Activated CD8-positive, alpha-beta T cell treated with anti-CD3 and anti-CD28 coated beads, Interleukin-2, amount 10 ng/mL, durations not matched to agents 7 days and 5 days (primary cell): ENCODE measurements around the gene WDR81. TPM values are rescaled to one million over a fixed set of nuclear protein-coding genes. Genes with fewer than 3 reads are reported as not detected.

ENCODE experiments used
- ATAC-seq: fragments of 150-1000 bp; cut with Tn5 transposase; one replicate; pipeline ENCODE4 v1.10.0; 2021; ENCODE audit warnings: moderate library complexity
- CTCF ChIA-PET: fragments of 350-600 bp; sonication (Branson Sonifier 250); formaldehyde crosslinking; loops from one replicate; lab custom pipeline; 2021; ENCODE audit warnings: antibody characterized with exemption; lab: Charles Lee
- POLR2A ChIA-PET: fragments of 350-600 bp; sonication (Branson Sonifier 250); formaldehyde crosslinking; loops from one replicate; lab custom pipeline; 2021; ENCODE audit warnings: antibody characterized with exemption; lab: Charles Lee
- DNase-seq: peaks from one replicate; pipeline ENCODE4 v3.0.0-alpha.2; 2020
- H3K27ac Mint-ChIP-seq: one replicate; pipeline ENCODE4 v1.8.0; 2021; ENCODE audit warnings: mild to moderate bottlenecking, mixed read lengths
- H3K27me3 Mint-ChIP-seq: one replicate; pipeline ENCODE4 v1.8.0; 2021; ENCODE audit warnings: low read depth, mixed read lengths
- H3K36me3 Mint-ChIP-seq: one replicate; pipeline ENCODE4 v1.8.0; 2021; ENCODE audit warnings: low read depth, mixed read lengths
- H3K4me1 Mint-ChIP-seq: one replicate; pipeline ENCODE4 v1.8.0; 2021; ENCODE audit warnings: low read depth, mixed read lengths
- H3K4me3 Mint-ChIP-seq: one replicate; pipeline ENCODE4 v1.8.0; 2021; ENCODE audit warnings: mild to moderate bottlenecking, mixed read lengths
- H3K9me3 Mint-ChIP-seq: one replicate; pipeline ENCODE4 v1.8.0; 2022; ENCODE audit warnings: mixed read lengths; ENCODE audit not compliant: insufficient read depth
- total RNA-seq, 2 experiments: library from RNA; stranded (reverse); gene quantifications; one replicate each; pipeline ENCODE4 v1.2.3, GENCODE V29; 2021

WDR81 gene
- total RNA-seq, 2 experiments from 2014 or later = 29.4 to 30.8 TPM

DNA sequence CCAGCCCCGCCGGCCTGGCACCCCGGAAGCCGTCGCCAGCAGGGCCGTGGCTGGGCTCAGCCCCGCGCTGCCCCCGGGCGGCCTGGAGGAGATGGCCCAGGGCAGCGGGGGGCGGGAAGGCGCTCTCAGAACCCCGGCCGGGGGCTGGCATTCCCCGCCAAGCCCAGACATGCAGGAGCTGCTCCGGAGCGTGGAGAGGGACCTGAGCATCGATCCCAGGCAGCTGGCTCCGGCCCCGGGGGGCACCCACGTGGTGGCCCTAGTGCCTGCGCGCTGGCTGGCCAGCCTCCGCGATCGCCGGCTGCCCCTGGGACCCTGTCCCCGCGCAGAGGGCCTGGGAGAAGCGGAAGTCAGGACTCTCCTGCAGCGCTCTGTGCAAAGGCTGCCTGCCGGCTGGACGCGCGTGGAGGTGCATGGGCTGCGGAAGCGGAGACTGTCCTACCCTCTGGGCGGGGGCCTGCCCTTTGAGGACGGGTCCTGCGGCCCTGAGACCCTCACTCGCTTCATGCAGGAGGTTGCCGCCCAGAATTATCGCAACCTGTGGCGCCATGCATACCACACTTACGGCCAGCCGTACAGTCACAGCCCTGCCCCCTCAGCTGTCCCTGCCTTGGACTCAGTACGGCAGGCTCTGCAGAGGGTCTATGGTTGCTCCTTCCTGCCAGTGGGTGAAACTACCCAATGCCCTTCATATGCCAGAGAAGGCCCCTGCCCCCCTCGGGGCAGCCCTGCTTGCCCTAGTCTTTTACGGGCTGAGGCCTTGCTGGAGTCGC, 551 bp downstream of the WDR81 start:
- Mint-ChIP-seq H3K27ac (peak overlapping the region; percentile 62), H3K36me3 (peaks cover 24% of the 10 kb centered on the region), H3K27me3 (no peaks in the 10 kb centered on the region), H3K9me3 (no peaks in the 10 kb centered on the region), H3K4me1 (peaks cover 49% of the 10 kb centered on the region), H3K4me3 (peak overlapping the region; percentile 77)
- ChIA-PET CTCF (interaction anchor here (0.7 to 7.0 kb wide), 2 partner anchors 9 to 145 kb away, joined by 3 to 44 read pairs; no protein-coding TSS in a partner anchor), POLR2A (interaction anchor here (0.6 to 2.5 kb wide), 6 partner anchors 9 to 145 kb away, joined by 3 to 13 read pairs (median 5); partner anchors contain the start of gene SMYD4)
- no peak for DNase-seq
- peak; percentile 70 for ATAC-seq

DNA sequence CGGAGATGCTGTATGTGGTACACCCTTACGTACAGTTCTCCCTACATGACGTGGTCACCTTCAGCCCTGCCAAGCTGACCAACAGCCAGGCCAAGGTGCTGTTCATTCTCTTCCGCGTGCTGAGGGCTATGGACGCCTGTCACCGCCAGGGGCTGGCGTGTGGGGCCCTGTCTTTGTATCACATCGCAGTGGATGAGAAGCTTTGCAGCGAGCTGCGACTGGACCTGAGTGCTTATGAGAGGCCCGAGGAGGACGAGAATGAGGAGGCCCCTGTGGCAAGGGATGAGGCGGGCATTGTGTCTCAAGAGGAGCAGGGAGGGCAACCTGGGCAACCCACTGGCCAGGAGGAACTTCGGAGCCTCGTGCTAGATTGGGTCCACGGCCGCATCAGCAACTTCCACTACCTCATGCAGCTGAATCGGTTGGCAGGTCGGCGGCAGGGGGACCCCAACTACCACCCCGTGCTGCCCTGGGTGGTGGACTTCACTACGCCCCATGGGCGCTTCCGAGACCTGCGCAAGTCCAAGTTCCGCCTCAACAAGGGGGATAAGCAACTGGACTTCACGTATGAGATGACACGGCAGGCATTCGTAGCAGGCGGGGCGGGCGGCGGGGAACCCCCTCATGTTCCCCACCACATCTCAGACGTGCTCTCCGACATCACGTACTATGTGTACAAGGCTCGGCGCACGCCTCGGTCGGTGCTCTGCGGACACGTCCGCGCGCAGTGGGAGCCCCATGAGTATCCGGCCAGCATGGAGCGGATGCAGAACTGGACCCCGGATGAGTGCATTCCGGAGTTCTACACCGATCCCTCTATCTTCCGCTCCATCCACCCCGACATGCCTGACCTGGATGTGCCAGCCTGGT, 1.4 kb downstream of the WDR81 start:
- no peak for DNase-seq
- Mint-ChIP-seq H3K4me1 (peaks cover 45% of the 10 kb centered on the region), H3K9me3 (no peaks in the 10 kb centered on the region), H3K4me3 (peak overlapping the region; percentile 77), H3K36me3 (peaks cover 24% of the 10 kb centered on the region), H3K27me3 (no peaks in the 10 kb centered on the region), H3K27ac (peak overlapping the region; percentile 62)
- ChIA-PET POLR2A (interaction anchor here (1.8 to 2.5 kb wide), 2 partner anchors 9 kb away, joined by 8 to 13 read pairs; no protein-coding TSS in a partner anchor), CTCF (no interaction called here)
- no peak for ATAC-seq

DNA sequence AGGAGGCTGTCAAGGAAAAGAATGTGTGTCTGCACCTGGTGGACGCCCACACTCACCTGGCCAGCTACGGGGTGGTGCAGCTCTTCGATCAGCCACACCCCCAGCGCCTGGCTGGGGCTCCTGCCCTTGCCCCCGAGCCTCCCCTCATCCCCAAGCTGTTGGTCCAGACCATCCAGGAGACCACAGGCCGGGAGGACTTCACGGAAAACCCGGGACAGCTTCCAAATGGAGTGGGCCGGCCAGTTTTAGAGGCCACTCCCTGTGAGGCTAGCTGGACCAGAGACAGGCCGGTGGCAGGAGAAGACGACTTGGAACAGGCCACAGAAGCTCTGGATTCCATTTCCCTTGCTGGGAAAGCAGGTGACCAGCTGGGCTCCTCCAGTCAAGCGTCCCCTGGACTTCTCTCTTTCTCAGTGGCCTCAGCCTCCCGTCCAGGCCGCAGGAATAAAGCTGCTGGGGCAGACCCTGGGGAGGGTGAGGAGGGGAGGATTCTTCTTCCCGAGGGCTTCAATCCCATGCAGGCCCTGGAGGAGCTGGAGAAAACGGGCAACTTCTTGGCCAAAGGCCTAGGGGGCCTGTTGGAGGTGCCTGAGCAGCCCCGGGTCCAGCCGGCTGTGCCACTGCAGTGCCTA, 2.2 kb downstream of the WDR81 start:
- ChIA-PET CTCF (no interaction called here), POLR2A (interaction anchor here (1.8 kb wide), 1 partner anchor 10 kb away, joined by 8 read pairs; no protein-coding TSS in a partner anchor)
- no peaks in the 10 kb centered on the region for H3K9me3 Mint-ChIP-seq
- H3K36me3 Mint-ChIP-seq = peaks cover 24% of the 10 kb centered on the region
- peaks cover 43% of the 10 kb centered on the region for H3K4me1 Mint-ChIP-seq
- H3K27ac Mint-ChIP-seq = no peak overlapping the region
- no peak overlapping the region for H3K4me3 Mint-ChIP-seq
- no peak for ATAC-seq
- no peaks in the 10 kb centered on the region for H3K27me3 Mint-ChIP-seq
- no peak for DNase-seq

DNA sequence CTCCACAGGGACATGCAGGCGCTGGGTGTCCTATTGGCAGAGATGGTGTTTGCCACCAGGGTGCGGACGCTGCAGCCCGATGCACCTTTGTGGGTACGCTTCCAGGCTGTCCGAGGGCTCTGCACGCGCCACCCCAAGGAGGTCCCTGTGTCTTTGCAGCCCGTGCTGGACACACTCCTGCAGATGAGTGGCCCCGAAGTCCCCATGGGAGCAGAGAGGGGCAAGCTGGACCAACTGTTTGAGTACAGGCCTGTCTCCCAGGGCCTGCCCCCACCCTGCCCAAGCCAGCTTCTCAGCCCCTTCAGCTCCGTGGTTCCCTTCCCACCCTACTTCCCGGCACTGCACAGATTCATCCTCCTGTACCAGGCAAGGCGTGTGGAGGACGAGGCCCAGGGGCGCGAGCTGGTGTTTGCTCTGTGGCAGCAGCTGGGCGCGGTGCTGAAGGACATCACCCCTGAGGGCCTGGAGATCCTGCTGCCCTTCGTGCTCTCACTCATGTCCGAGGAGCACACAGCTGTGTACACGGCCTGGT, 2.8 kb downstream of the WDR81 start:
- CTCF ChIA-PET = no interaction called here
- peaks cover 24% of the 10 kb centered on the region for H3K36me3 Mint-ChIP-seq
- no peak overlapping the region for H3K4me3 Mint-ChIP-seq
- no peaks in the 10 kb centered on the region for H3K27me3 Mint-ChIP-seq
- peaks cover 39% of the 10 kb centered on the region for H3K4me1 Mint-ChIP-seq
- no peak for DNase-seq
- POLR2A ChIA-PET = interaction anchor here (0.8 to 1.8 kb wide), 2 partner anchors 10 to 16 kb away, joined by 3 to 8 read pairs; no protein-coding TSS in a partner anchor
- H3K27ac Mint-ChIP-seq = no peak overlapping the region
- ATAC-seq = no peak
- H3K9me3 Mint-ChIP-seq = no peaks in the 10 kb centered on the region

DNA sequence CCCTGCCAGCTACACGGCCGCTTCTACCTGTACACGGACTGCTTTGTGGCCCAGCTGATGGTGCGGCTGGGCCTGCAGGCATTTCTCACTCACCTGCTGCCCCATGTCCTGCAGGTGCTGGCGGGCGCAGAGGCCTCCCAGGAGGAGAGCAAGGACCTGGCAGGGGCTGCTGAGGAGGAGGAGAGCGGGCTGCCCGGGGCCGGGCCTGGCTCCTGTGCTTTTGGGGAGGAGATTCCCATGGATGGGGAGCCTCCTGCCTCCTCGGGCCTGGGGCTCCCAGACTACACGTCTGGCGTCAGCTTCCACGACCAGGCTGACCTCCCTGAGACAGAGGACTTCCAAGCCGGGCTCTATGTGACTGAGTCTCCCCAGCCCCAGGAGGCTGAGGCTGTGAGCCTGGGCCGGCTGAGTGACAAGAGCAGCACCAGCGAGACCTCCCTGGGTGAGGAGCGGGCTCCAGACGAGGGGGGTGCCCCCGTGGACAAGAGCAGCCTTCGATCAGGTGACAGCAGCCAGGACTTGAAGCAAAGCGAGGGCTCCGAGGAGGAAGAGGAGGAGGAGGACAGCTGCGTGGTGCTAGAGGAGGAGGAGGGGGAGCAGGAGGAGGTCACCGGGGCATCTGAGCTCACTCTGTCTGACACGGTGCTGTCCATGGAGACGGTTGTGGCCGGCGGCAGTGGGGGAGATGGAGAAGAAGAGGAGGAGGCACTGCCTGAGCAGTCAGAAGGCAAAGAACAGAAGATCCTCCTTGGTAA, 3.5 kb downstream of the WDR81 start:
- Mint-ChIP-seq H3K4me1 (peaks cover 32% of the 10 kb centered on the region), H3K9me3 (no peaks in the 10 kb centered on the region), H3K27me3 (no peaks in the 10 kb centered on the region), H3K4me3 (no peak overlapping the region), H3K27ac (no peak overlapping the region), H3K36me3 (peaks cover 25% of the 10 kb centered on the region)
- ChIA-PET CTCF (interaction anchor here (0.7 kb wide), 1 partner anchor 38 kb away, joined by 3 read pairs; no protein-coding TSS in a partner anchor), POLR2A (interaction anchor here (0.8 to 1.8 kb wide), 2 partner anchors 11 to 17 kb away, joined by 3 to 8 read pairs; no protein-coding TSS in a partner anchor)
- DNase-seq (no peak), ATAC-seq (no peak)

DNA sequence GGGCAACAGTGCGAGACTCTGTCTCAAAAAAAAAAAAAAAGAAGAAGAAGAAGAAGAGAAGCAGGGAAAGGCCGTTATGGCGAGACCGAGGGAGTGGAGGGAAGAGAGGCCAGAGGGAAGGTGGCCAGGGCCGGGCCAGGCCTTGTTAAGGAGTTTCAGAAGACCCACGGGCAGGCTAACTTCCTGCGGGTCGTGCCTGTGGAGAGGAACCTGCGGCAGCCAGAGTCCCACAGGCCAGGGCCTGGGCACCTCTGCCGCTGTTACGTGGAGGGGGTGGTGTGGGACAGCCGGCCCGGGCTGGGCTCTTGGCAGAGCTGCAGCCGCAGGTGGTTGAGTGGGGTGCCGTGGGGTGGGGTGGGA, 5.4 kb downstream of the WDR81 start:
- Mint-ChIP-seq H3K9me3 (no peaks in the 10 kb centered on the region), H3K27me3 (no peaks in the 10 kb centered on the region), H3K27ac (no peak overlapping the region), H3K4me1 (peaks cover 23% of the 10 kb centered on the region), H3K36me3 (peaks cover 26% of the 10 kb centered on the region), H3K4me3 (no peak overlapping the region)
- CTCF ChIA-PET = no interaction called here
- ATAC-seq = no peak
- DNase-seq = no peak
- POLR2A ChIA-PET = no interaction called here

DNA sequence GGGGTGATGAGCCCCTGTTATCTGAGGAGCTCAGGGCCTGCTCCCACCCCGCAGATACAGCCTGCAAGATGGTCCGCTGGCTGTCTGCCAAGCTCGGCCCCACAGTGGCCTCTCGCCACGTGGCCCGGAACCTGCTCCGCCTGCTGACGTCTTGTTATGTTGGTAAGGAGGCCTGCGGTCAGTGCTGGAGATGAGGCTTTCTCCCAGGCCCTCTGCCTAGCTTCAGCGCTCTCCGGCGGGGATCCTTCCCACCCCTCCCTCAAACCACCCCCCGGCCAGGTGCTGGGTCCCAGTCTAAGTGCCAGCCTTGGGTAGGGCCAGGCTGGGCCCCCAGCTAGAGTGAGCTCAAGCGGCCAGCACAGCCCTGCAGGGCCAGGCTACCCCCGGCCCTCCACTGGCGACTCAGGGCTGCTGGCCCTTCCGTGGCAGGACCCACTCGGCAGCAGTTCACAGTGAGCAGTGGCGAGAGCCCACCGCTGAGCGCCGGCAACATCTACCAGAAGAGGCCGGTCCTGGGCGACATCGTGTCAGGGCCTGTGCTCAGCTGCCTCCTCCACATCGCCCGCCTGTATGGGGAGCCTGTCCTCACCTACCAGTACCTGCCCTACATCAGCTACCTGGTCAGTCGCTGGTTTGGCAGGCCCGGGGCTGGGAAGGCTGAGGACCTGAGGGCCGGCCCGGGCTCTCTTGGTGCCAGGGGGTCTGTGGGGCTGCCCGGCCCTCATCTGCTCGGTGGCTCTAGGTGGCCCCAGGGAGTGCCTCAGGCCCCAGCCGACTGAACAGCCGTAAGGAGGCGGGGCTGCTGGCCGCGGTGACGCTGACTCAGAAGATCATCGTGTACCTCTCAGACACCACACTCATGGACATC, 6.1 kb downstream of the WDR81 start:
- peaks cover 25% of the 10 kb centered on the region for H3K36me3 Mint-ChIP-seq

DNA sequence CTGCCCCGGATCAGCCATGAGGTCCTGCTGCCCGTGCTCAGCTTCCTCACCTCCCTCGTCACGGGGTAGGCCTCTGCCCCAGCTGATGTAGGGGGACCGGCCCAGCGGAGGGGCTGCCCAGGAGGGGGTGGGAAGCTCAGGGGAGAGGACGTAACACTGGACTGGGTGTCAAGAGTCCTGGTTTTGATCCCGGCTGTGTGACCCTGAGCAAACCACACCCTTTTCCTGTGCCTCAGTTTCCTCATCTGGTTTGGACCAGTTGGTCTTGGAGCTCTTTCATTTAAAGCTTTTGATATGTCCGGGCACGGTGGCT, 6.6 kb downstream of the WDR81 start:
- POLR2A ChIA-PET = interaction anchor here (0.7 kb wide), 1 partner anchor 64 kb away, joined by 5 read pairs; no protein-coding TSS in a partner anchor
- H3K36me3 Mint-ChIP-seq = peaks cover 23% of the 10 kb centered on the region
- CTCF ChIA-PET = interaction anchor here (1.4 kb wide), 1 partner anchor 10 kb away, joined by 5 read pairs; no protein-coding TSS in a partner anchor

More for the DNA sequence above, 6.1 kb downstream of the WDR81 start:
- no peaks in the 10 kb centered on the region for H3K9me3 Mint-ChIP-seq
- peaks cover 22% of the 10 kb centered on the region for H3K4me1 Mint-ChIP-seq
- no peak for DNase-seq
- no peak overlapping the region for H3K27ac Mint-ChIP-seq
- ATAC-seq = no peak
- no peaks in the 10 kb centered on the region for H3K27me3 Mint-ChIP-seq
- ChIA-PET CTCF (interaction anchor here (1.4 kb wide), 1 partner anchor 9 kb away, joined by 5 read pairs; no protein-coding TSS in a partner anchor), POLR2A (interaction anchor here (0.7 kb wide), 1 partner anchor 64 kb away, joined by 5 read pairs; no protein-coding TSS in a partner anchor)
- no peak overlapping the region for H3K4me3 Mint-ChIP-seq

DNA sequence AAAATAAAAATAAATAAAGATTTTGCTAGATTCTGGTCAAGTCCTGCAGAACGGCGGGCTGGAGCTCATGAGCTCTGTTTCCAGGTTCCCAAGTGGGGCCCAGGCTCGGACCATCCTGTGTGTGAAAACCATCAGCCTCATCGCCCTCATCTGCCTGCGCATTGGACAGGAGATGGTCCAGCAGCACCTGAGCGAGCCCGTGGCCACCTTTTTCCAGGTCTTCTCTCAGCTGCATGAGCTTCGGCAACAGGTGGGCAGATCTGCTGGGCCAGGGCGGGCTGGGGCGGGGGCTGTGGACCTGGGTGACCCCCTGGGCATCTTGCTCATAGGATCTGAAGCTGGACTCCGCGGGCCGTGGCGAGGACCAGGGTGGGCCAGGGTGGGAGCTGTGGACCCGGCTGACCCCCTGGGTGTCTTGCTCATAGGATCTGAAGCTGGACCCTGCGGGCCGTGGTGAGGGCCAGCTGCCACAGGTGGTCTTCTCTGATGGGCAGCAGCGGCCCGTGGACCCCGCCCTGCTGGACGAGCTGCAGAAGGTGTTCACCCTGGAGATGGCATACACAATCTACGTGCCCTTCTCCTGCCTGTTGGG, 7.8 kb downstream of the WDR81 start:
- CTCF ChIA-PET = no interaction called here

More for the DNA sequence above, 6.6 kb downstream of the WDR81 start:
- H3K27me3 Mint-ChIP-seq = no peaks in the 10 kb centered on the region
- no peak overlapping the region for H3K27ac Mint-ChIP-seq
- DNase-seq (no peak), ATAC-seq (no peak)
- H3K9me3 Mint-ChIP-seq = no peaks in the 10 kb centered on the region
- H3K4me1 Mint-ChIP-seq = peaks cover 24% of the 10 kb centered on the region
- no peak overlapping the region for H3K4me3 Mint-ChIP-seq

More for the DNA sequence above, 7.8 kb downstream of the WDR81 start:
- no peak overlapping the region for H3K4me3 Mint-ChIP-seq
- POLR2A ChIA-PET = interaction anchor here (1.5 kb wide), 1 partner anchor 9 kb away, joined by 4 read pairs; no protein-coding TSS in a partner anchor
- H3K27me3 Mint-ChIP-seq = no peaks in the 10 kb centered on the region
- peaks cover 26% of the 10 kb centered on the region for H3K36me3 Mint-ChIP-seq
- no peak overlapping the region for H3K27ac Mint-ChIP-seq
- ATAC-seq (no peak), DNase-seq (no peak)
- H3K4me1 Mint-ChIP-seq = peaks cover 24% of the 10 kb centered on the region
- no peaks in the 10 kb centered on the region for H3K9me3 Mint-ChIP-seq
